ENCODE measurements around the gene EPRS1. TPM values are rescaled to one million over a fixed set of nuclear protein-coding genes. Genes with fewer than 3 reads are reported as not detected.

The EPRS1 gene
- 42.5 TPM for polyA plus RNA-seq (2013, experiment 1 of 2)
- polyA plus RNA-seq (2013, experiment 2 of 2): 43.8 TPM

DNA sequence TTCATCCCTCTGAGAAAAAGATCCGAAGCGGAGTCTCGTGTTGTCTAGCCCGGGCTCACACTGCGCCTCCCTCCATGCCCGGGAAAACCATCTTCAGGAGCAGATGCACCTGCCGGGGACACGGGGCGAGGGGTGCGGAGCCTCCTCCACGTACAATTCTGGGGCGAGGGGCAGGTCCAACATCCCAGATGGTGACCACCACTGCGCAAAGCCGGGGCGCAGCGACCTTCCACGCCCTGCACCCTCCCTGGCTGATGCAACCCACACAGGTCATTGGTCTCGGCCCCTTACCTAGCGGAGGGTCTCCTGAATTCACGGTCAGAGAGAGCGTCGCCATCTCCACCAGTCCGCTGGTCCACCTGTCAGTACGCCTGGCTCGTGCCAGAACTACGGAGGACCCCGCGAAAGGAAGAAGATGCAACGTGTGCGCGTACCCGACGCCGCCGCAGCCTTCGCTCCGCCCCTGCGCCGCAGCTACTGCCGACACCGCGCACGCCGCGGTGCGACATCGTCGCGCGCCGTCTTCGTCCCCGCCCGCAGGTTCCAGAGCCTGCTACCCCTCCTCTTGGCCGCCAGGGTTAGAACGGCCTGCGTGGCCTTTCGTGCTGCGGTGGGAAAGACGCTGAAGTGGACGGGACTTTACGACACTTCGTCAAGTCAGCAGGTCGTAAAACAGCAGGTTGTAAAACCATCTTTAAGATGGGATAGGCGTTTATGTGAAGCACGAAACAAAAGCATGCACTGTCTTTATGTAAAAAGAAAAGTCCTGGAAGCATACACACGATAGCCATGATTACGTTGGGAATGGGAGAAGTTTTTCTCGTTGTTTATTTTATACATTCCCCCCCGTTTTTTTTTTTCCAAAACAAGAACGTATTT lies at the start of gene EPRS1:
EPRS1 (minus strand) TSS at position 454 of the 879 bp plus-strand sequence; CDS start at position 337, 117 bp downstream.
- DNase-seq (ENCODE audit: low spot score): peak; percentile 90
- H2BK12ac ChIP-seq (ENCODE audit: low read length): no peak within 1 kb of the TSS
- H3K27ac ChIP-seq (replicated peaks; ENCODE audit: low read length): peak within 1 kb of the TSS; percentile 57
- peak within 1 kb of the TSS; percentile 94 for H3K18ac ChIP-seq (ENCODE audit: low read length)
- peaks cover 0 to 9% of the 10 kb centered on the region in 2 donors for H3K36me3 ChIP-seq (replicated peaks in 1 of 2; ENCODE audit: control insufficient read depth in 2 of 2, insufficient read depth in 2 of 2, low read length in 2 of 2)
- peak within 1 kb of the TSS; percentile 58 for H3K14ac ChIP-seq (ENCODE audit: low read length)
- H2AFZ ChIP-seq (ENCODE audit: low read length): peak within 1 kb of the TSS; percentile 84
- H4K91ac ChIP-seq (ENCODE audit: low read depth, low read length, poor library complexity): peak within 1 kb of the TSS; percentile 59
- peak within 1 kb of the TSS; percentile 84 to 94 for H3K4me3 ChIP-seq (ENCODE audit: low read length in 2 of 2)
- peak within 1 kb of the TSS; percentile 86 for H3K4me2 ChIP-seq (ENCODE audit: insufficient read depth, low read length, poor library complexity, severe bottlenecking)
- WGBS, 2 donors (ENCODE audit: extremely low coverage in 2 of 2, insufficient read length in 2 of 2, insufficient replicate concordance in 1 of 2): no CpG with 5 or more reads among the region's 71 CpGs
- H3K4me1 ChIP-seq (ENCODE audit: control insufficient read depth in 2 of 2, insufficient read depth in 1 of 2, low read depth in 1 of 2, low read length in 2 of 2): peaks cover 0 to 3% of the 10 kb centered on the region in 2 donors
- H2BK5ac ChIP-seq (ENCODE audit: low read length): no peak within 1 kb of the TSS
- peak within 1 kb of the TSS; percentile 99 for H3K9ac ChIP-seq (ENCODE audit: low read depth, low read length, poor library complexity)
- peak within 1 kb of the TSS; percentile 99 for H3K23ac ChIP-seq (ENCODE audit: low read depth, low read length, poor library complexity)
- H3K4ac ChIP-seq (ENCODE audit: low read length): peak within 1 kb of the TSS; percentile 66
- no peak within 1 kb of the TSS for H2BK120ac ChIP-seq (ENCODE audit: low read depth, low read length)
- H2AK5ac ChIP-seq (ENCODE audit: low read depth, low read length): no peak within 1 kb of the TSS
- H3K27me3 ChIP-seq (ENCODE audit: control insufficient read depth in 3 of 3, insufficient read depth in 3 of 3, low read depth in 1 of 3, low read length in 3 of 3): no peaks in the 10 kb centered on the region
- H3K9me3 ChIP-seq (replicated peaks in 1 of 2; ENCODE audit: control insufficient read depth in 2 of 2, insufficient read depth in 1 of 2, low read depth in 1 of 2, low read length in 2 of 2): no peaks in the 10 kb centered on the region
- H4K8ac ChIP-seq (ENCODE audit: low read depth, low read length): peak within 1 kb of the TSS; percentile 84
- peaks cover 2% of the 10 kb centered on the region for H3K79me1 ChIP-seq (ENCODE audit: low read depth, low read length)
- peak within 1 kb of the TSS; percentile 94 for H2BK15ac ChIP-seq (ENCODE audit: low read length)

DNA sequence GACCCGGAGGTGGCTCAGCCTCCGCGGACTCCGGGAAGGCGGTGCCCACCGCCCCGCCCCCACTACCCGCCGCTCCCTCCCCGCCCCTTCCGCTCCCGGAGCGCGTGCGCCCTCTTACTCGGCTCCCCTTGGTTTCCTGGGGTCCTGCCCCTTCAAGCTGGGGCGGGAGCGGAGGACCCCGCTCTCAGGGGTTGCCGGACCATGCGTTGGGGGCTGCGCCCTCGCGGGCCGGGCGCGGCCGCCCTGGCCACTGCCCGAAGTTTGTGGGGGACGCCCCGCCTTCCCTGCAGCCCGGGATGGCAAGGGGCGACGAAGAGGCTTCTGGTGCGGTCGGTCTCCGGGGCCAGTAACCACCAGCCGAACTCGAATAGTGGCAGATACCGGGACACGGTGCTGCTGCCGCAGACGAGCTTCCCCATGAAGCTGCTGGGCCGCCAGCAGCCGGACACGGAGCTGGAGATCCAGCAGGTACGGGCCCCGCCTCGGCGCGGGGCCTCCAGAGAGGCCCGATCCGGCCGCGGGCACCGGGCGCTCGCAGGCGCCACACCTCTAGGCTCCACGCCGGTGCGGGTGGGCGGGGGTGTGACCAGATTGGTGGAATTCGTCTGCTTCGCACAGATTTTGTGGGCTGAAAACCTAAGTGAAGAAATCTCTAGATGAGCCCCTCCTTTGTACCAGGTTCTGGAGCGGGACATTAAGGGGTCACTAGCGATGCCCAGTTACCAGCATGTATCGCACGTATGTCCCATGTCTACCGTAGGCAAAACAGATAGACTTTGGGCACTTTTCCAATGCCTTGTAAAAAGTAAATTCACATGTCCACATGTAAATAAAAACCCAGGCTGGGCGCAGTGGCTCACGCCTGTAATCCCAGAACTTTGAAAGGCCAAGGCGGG lies 48.0 kb upstream of the EPRS1 start, which contains the start of gene IARS2:
IARS2 (plus strand) TSS at position 117 of the 896 bp plus-strand sequence; CDS start at position 202, 85 bp downstream.
- H2BK12ac ChIP-seq (ENCODE audit: low read length): no peak within 1 kb of the TSS
- H4K8ac ChIP-seq (ENCODE audit: low read depth, low read length): no peak within 1 kb of the TSS
- H2AFZ ChIP-seq (ENCODE audit: low read length): peak within 1 kb of the TSS; percentile 100
- peak within 1 kb of the TSS; percentile 89 for H3K23ac ChIP-seq (ENCODE audit: low read depth, low read length, poor library complexity)
- no CpG with 5 or more reads among the region's 73 CpGs for WGBS, 2 donors (ENCODE audit: extremely low coverage in 2 of 2, insufficient read length in 2 of 2, insufficient replicate concordance in 1 of 2)
- no peak within 1 kb of the TSS for H2BK120ac ChIP-seq (ENCODE audit: low read depth, low read length)
- no peaks in the 10 kb centered on the region for H3K27me3 ChIP-seq (ENCODE audit: control insufficient read depth in 3 of 3, insufficient read depth in 3 of 3, low read depth in 1 of 3, low read length in 3 of 3)
- peak within 1 kb of the TSS; percentile 74 for H3K27ac ChIP-seq (replicated peaks; ENCODE audit: low read length)
- H2BK5ac ChIP-seq (ENCODE audit: low read length): no peak within 1 kb of the TSS
- H3K4me3 ChIP-seq (ENCODE audit: low read length in 2 of 2): peak within 1 kb of the TSS; percentile 94 to 97
- H3K4me1 ChIP-seq (ENCODE audit: control insufficient read depth in 2 of 2, insufficient read depth in 1 of 2, low read depth in 1 of 2, low read length in 2 of 2): peaks cover 3 to 4% of the 10 kb centered on the region in 2 donors
- H2AK5ac ChIP-seq (ENCODE audit: low read depth, low read length): no peak within 1 kb of the TSS
- peak; percentile 78 for DNase-seq (ENCODE audit: low spot score)
- H4K91ac ChIP-seq (ENCODE audit: low read depth, low read length, poor library complexity): no peak within 1 kb of the TSS
- peaks cover 2% of the 10 kb centered on the region for H3K79me1 ChIP-seq (ENCODE audit: low read depth, low read length)
- H3K14ac ChIP-seq (ENCODE audit: low read length): peak within 1 kb of the TSS; percentile 31
- H3K4me2 ChIP-seq (ENCODE audit: insufficient read depth, low read length, poor library complexity, severe bottlenecking): peak within 1 kb of the TSS; percentile 92
- peak within 1 kb of the TSS; percentile 99 for H3K18ac ChIP-seq (ENCODE audit: low read length)
- no peaks in the 10 kb centered on the region for H3K9me3 ChIP-seq (replicated peaks in 1 of 2; ENCODE audit: control insufficient read depth in 2 of 2, insufficient read depth in 1 of 2, low read depth in 1 of 2, low read length in 2 of 2)
- H3K36me3 ChIP-seq (replicated peaks in 1 of 2; ENCODE audit: control insufficient read depth in 2 of 2, insufficient read depth in 2 of 2, low read length in 2 of 2): peaks cover 4 to 33% of the 10 kb centered on the region in 2 donors
- peak within 1 kb of the TSS; percentile 58 for H2BK15ac ChIP-seq (ENCODE audit: low read length)
- peak within 1 kb of the TSS; percentile 77 for H3K9ac ChIP-seq (ENCODE audit: low read depth, low read length, poor library complexity)
- H3K4ac ChIP-seq (ENCODE audit: low read length): no peak within 1 kb of the TSS

DNA sequence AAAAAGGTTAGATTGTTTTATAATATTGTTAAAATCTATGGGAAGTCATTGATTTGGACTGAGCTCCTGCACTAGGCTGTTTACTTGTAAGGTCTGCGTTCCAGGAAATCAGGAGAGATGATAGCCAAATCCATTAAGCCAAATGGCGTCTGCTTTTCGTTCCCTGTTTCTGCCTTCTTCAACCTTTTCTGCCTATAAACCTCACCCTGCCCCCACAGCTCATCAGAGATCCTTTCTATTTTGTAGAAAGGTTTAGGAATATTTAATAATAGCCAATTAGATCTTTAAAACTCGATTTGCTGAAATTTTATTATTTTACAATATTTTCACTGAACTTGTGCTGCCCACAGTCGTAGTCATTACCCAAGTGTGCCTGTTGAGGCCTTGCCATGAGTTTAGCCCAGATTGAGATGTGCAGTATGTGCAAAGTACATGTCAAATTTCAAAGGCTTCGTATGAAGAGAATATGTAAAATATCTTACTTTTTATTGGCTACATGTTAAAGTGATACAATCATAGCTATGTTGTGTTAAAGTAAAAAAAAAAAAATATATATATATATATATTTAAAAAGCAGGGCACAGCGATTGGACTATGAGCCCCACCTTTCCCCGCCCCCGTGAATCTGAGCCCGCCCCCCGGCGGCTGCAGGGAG lies 47.2 kb upstream of the EPRS1 start:
- no peak overlapping the region for H3K4ac ChIP-seq (ENCODE audit: low read length)
- H4K8ac ChIP-seq (ENCODE audit: low read depth, low read length): no peak overlapping the region
- no peaks in the 10 kb centered on the region for H3K9me3 ChIP-seq (replicated peaks in 1 of 2; ENCODE audit: control insufficient read depth in 2 of 2, insufficient read depth in 1 of 2, low read depth in 1 of 2, low read length in 2 of 2)
- DNase-seq (ENCODE audit: low spot score): no peak
- no peak overlapping the region for H3K14ac ChIP-seq (ENCODE audit: low read length)
- no peaks in the 10 kb centered on the region for H3K27me3 ChIP-seq (ENCODE audit: control insufficient read depth in 3 of 3, insufficient read depth in 3 of 3, low read depth in 1 of 3, low read length in 3 of 3)
- no peak overlapping the region for H4K91ac ChIP-seq (ENCODE audit: low read depth, low read length, poor library complexity)
- no peak overlapping the region for H2BK120ac ChIP-seq (ENCODE audit: low read depth, low read length)
- H2AFZ ChIP-seq (ENCODE audit: low read length): peak overlapping the region; percentile 100
- no peak overlapping the region for H3K23ac ChIP-seq (ENCODE audit: low read depth, low read length, poor library complexity)
- H3K79me1 ChIP-seq (ENCODE audit: low read depth, low read length): peaks cover 2% of the 10 kb centered on the region
- H2BK5ac ChIP-seq (ENCODE audit: low read length): no peak overlapping the region
- no peak overlapping the region for H3K27ac ChIP-seq (replicated peaks; ENCODE audit: low read length)
- no CpG with 5 or more reads among the region's 12 CpGs for WGBS, 2 donors (ENCODE audit: extremely low coverage in 2 of 2, insufficient read length in 2 of 2, insufficient replicate concordance in 1 of 2)
- peaks cover 4 to 26% of the 10 kb centered on the region in 2 donors for H3K36me3 ChIP-seq (replicated peaks in 1 of 2; ENCODE audit: control insufficient read depth in 2 of 2, insufficient read depth in 2 of 2, low read length in 2 of 2)
- peaks cover 3 to 4% of the 10 kb centered on the region in 2 donors for H3K4me1 ChIP-seq (ENCODE audit: control insufficient read depth in 2 of 2, insufficient read depth in 1 of 2, low read depth in 1 of 2, low read length in 2 of 2)
- no peak overlapping the region for H2BK12ac ChIP-seq (ENCODE audit: low read length)
- no peak overlapping the region for H3K4me2 ChIP-seq (ENCODE audit: insufficient read depth, low read length, poor library complexity, severe bottlenecking)
- no peak overlapping the region for H2BK15ac ChIP-seq (ENCODE audit: low read length)
- H3K18ac ChIP-seq (ENCODE audit: low read length): no peak overlapping the region
- H2AK5ac ChIP-seq (ENCODE audit: low read depth, low read length): no peak overlapping the region
- H3K4me3 ChIP-seq (ENCODE audit: low read length in 2 of 2): peak overlapping the region in 1 of 2 donors; percentile 97
- H3K9ac ChIP-seq (ENCODE audit: low read depth, low read length, poor library complexity): no peak overlapping the region

Data from neuronal stem cell (in vitro differentiated cells).